PFSK-1 (cell line): ENCODE results near the gene U2SURP.

Experiments used
- POLR2AphosphoS5 ChIP-seq: IDR thresholded peaks from 2 replicates; pipeline ENCODE4 v1.6.1; 2012; ENCODE audit warnings: low read depth, mild to moderate bottlenecking, control low read depth, low read length, moderate library complexity
- SIN3A ChIP-seq: IDR thresholded peaks from 2 replicates; pipeline ENCODE4 v1.6.1; 2012; ENCODE audit warnings: mild to moderate bottlenecking, low read length, moderate library complexity, borderline replicate concordance; ENCODE audit not compliant: insufficient read depth
- TAF1 ChIP-seq: IDR thresholded peaks from 2 replicates; pipeline ENCODE4 v1.6.1; 2012; ENCODE audit warnings: low read length, control low read depth, borderline replicate concordance; ENCODE audit not compliant: insufficient read depth
- TF ChIP-seq, protein P1 (sequence below), 2 experiments: IDR thresholded peaks; 2 replicates each; pipeline versions ENCODE4 v1.6.1 to v1.8.0; 2011 to 2012; ENCODE audit warnings: low read depth in 2 of 2, low read length in 2 of 2, control low read depth in 1 of 2, inconsistent platforms in 1 of 2, mild to moderate bottlenecking in 1 of 2, moderate library complexity in 1 of 2; ENCODE audit not compliant: insufficient read depth in 1 of 2

DNA sequence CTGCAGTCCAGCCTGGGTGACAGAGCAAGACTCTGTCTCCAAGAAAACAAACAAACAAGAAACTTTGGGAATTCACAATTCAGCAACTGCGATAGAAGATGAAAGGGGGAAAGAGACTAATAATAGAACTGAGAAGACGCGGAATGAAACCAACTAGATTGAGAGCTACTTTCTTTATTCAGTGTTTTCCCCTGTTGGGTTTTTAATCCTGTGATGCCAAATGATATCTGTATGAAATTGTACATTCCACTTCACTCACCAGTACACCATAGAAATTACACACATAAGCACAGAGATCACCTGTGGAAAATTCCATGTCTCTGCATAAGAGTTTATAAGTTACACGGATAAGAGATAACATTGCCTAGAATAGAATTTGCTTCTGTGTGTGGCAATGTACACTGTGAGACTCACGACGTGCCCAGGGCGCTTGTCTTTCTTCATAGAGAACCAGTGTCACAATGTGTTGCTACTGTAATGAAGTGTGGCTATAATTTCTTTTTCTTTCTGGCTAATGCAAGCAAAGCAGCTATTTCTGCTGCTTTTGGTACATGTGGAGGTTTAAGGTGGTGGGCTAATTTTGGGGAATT is 100.5 kb downstream of the U2SURP start:
- TF ChIP-seq, protein P1, sequence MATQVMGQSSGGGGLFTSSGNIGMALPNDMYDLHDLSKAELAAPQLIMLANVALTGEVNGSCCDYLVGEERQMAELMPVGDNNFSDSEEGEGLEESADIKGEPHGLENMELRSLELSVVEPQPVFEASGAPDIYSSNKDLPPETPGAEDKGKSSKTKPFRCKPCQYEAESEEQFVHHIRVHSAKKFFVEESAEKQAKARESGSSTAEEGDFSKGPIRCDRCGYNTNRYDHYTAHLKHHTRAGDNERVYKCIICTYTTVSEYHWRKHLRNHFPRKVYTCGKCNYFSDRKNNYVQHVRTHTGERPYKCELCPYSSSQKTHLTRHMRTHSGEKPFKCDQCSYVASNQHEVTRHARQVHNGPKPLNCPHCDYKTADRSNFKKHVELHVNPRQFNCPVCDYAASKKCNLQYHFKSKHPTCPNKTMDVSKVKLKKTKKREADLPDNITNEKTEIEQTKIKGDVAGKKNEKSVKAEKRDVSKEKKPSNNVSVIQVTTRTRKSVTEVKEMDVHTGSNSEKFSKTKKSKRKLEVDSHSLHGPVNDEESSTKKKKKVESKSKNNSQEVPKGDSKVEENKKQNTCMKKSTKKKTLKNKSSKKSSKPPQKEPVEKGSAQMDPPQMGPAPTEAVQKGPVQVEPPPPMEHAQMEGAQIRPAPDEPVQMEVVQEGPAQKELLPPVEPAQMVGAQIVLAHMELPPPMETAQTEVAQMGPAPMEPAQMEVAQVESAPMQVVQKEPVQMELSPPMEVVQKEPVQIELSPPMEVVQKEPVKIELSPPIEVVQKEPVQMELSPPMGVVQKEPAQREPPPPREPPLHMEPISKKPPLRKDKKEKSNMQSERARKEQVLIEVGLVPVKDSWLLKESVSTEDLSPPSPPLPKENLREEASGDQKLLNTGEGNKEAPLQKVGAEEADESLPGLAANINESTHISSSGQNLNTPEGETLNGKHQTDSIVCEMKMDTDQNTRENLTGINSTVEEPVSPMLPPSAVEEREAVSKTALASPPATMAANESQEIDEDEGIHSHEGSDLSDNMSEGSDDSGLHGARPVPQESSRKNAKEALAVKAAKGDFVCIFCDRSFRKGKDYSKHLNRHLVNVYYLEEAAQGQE (IDR thresholded peaks at IDR 0.05; ENCODE audit: insufficient read depth in 1 of 2, low read depth in 2 of 2, low read length in 2 of 2) = no peak
- no peak for TF ChIP-seq SIN3A
- no peak for TF ChIP-seq POLR2AphosphoS5
- TF ChIP-seq TAF1 = no peak
